ENCODE results near the gene CEP128. TPM values are rescaled to one million over a fixed set of nuclear protein-coding genes. Genes with fewer than 3 reads are reported as not detected.

CEP128 gene
- total and polyA plus RNA-seq, 7 experiments from 2014 or later, result 4.2 to 22.8 (median 9.9) TPM

- Mint-ChIP-seq H3K36me3 (peaks cover 0 to 9% (median 0%) of the 10 kb centered on the region in 5 donors), H3K9me3 (peaks cover 0 to 42% (median 12%) of the 10 kb centered on the region in 11 donors), H3K4me3 (no peak overlapping the region), H3K27me3 (no peaks in the 10 kb centered on the region), H3K4me1 (no peaks in the 10 kb centered on the region), H3K27ac (no peak overlapping the region)
- ATAC-seq (no peak), DNase-seq (no peak)
- Histone ChIP-seq H3K36me3 (ENCODE audit: control insufficient read depth in 2 of 3, insufficient read depth in 3 of 3, low read length in 3 of 3) (no peaks in the 10 kb centered on the region), H3K27ac (ENCODE audit: low read depth, low read length) (no peak overlapping the region), H3K4me1 (ENCODE audit: control insufficient read depth in 2 of 2, insufficient read depth in 2 of 2, low read length in 2 of 2) (no peaks in the 10 kb centered on the region), H3K4me3 (ENCODE audit: low read length) (no peak overlapping the region), H3K27me3 (ENCODE audit: control insufficient read depth in 2 of 2, insufficient read depth in 2 of 2, low read length in 2 of 2) (no peaks in the 10 kb centered on the region), H3K9me3 (ENCODE audit: control insufficient read depth in 2 of 3, low read length in 3 of 3) (no peaks in the 10 kb centered on the region)
- intact Hi-C loops (cut with micrococcal nuclease), result no loop called here
- POLR2A ChIA-PET, result no interaction called here
- CTCF ChIA-PET, result no interaction called here
Observed at GRCh38 chr14:80468331-80469122, 473.0 kb downstream of the CEP128 start.

- no peak overlapping the region for H3K4me3 ChIP-seq (ENCODE audit: low read length)
- DNase-seq (no peak), ATAC-seq (no peak)
- no peaks in the 10 kb centered on the region for H3K27me3 ChIP-seq (ENCODE audit: control insufficient read depth in 2 of 2, insufficient read depth in 2 of 2, low read length in 2 of 2)
- no peak overlapping the region for H3K27ac ChIP-seq (ENCODE audit: low read depth, low read length)
- Mint-ChIP-seq H3K27ac (no peak overlapping the region), H3K9me3 (peaks cover 0 to 17% (median 3%) of the 10 kb centered on the region in 11 donors), H3K4me3 (no peak overlapping the region), H3K36me3 (peaks cover 0 to 3% (median 0%) of the 10 kb centered on the region in 5 donors), H3K27me3 (no peaks in the 10 kb centered on the region), H3K4me1 (no peaks in the 10 kb centered on the region)
- CTCF ChIA-PET, result no interaction called here
- no peaks in the 10 kb centered on the region for H3K4me1 ChIP-seq (ENCODE audit: control insufficient read depth in 2 of 2, insufficient read depth in 2 of 2, low read length in 2 of 2)
- H3K36me3 ChIP-seq (ENCODE audit: control insufficient read depth in 2 of 3, insufficient read depth in 3 of 3, low read length in 3 of 3), result no peaks in the 10 kb centered on the region
- intact Hi-C loops (cut with micrococcal nuclease), result no loop called here
- H3K9me3 ChIP-seq (ENCODE audit: control insufficient read depth in 2 of 3, low read length in 3 of 3), result no peaks in the 10 kb centered on the region
- POLR2A ChIA-PET, result no interaction called here
Observed at GRCh38 chr14:80465546-80466220, 475.9 kb downstream of the CEP128 start.

- CTCF ChIA-PET, result no interaction called here
- no peak overlapping the region for H3K4me3 ChIP-seq (ENCODE audit: low read length)
- Mint-ChIP-seq H3K4me1 (no peaks in the 10 kb centered on the region), H3K9me3 (peaks cover 0 to 12% (median 3%) of the 10 kb centered on the region in 11 donors), H3K27ac (no peak overlapping the region), H3K27me3 (no peaks in the 10 kb centered on the region), H3K4me3 (no peak overlapping the region), H3K36me3 (peaks cover 0 to 3% (median 0%) of the 10 kb centered on the region in 5 donors)
- DNase-seq, result no peak
- H3K9me3 ChIP-seq (ENCODE audit: control insufficient read depth in 2 of 3, low read length in 3 of 3), result no peaks in the 10 kb centered on the region
- H3K36me3 ChIP-seq (ENCODE audit: control insufficient read depth in 2 of 3, insufficient read depth in 3 of 3, low read length in 3 of 3), result no peaks in the 10 kb centered on the region
- POLR2A ChIA-PET, result no interaction called here
- no peak for ATAC-seq
- intact Hi-C loops (cut with micrococcal nuclease), result no loop called here
- H3K27ac ChIP-seq (ENCODE audit: low read depth, low read length), result no peak overlapping the region
- H3K4me1 ChIP-seq (ENCODE audit: control insufficient read depth in 2 of 2, insufficient read depth in 2 of 2, low read length in 2 of 2), result no peaks in the 10 kb centered on the region
- H3K27me3 ChIP-seq (ENCODE audit: control insufficient read depth in 2 of 2, insufficient read depth in 2 of 2, low read length in 2 of 2), result no peaks in the 10 kb centered on the region
Observed at GRCh38 chr14:80464531-80465149, 476.9 kb downstream of the CEP128 start.

- Histone ChIP-seq H3K36me3 (ENCODE audit: control insufficient read depth in 2 of 3, insufficient read depth in 3 of 3, low read length in 3 of 3) (no peaks in the 10 kb centered on the region), H3K27ac (ENCODE audit: low read depth, low read length) (no peak overlapping the region), H3K4me1 (ENCODE audit: control insufficient read depth in 2 of 2, insufficient read depth in 2 of 2, low read length in 2 of 2) (no peaks in the 10 kb centered on the region), H3K4me3 (ENCODE audit: low read length) (no peak overlapping the region), H3K9me3 (ENCODE audit: control insufficient read depth in 2 of 3, low read length in 3 of 3) (peaks cover 0 to 5% (median 0%) of the 10 kb centered on the region in 3 experiments), H3K27me3 (ENCODE audit: control insufficient read depth in 2 of 2, insufficient read depth in 2 of 2, low read length in 2 of 2) (no peaks in the 10 kb centered on the region)
- Mint-ChIP-seq H3K27me3 (no peaks in the 10 kb centered on the region), H3K9me3 (peaks cover 1 to 20% (median 10%) of the 10 kb centered on the region in 11 donors), H3K4me3 (no peak overlapping the region), H3K36me3 (no peaks in the 10 kb centered on the region), H3K4me1 (no peaks in the 10 kb centered on the region), H3K27ac (no peak overlapping the region)
- ATAC-seq (no peak), DNase-seq (no peak)
- POLR2A ChIA-PET, result no interaction called here
- CTCF ChIA-PET, result no interaction called here
- intact Hi-C loops (cut with micrococcal nuclease), result no loop called here
Observed at GRCh38 chr14:80456209-80456608, 485.3 kb downstream of the CEP128 start.

- Histone ChIP-seq H3K27me3 (ENCODE audit: control insufficient read depth in 2 of 2, insufficient read depth in 2 of 2, low read length in 2 of 2) (no peaks in the 10 kb centered on the region), H3K27ac (ENCODE audit: low read depth, low read length) (no peak overlapping the region), H3K9me3 (ENCODE audit: control insufficient read depth in 2 of 3, low read length in 3 of 3) (peaks cover 0 to 14% (median 0%) of the 10 kb centered on the region in 3 experiments), H3K4me1 (ENCODE audit: control insufficient read depth in 2 of 2, insufficient read depth in 2 of 2, low read length in 2 of 2) (no peaks in the 10 kb centered on the region), H3K36me3 (ENCODE audit: control insufficient read depth in 2 of 3, insufficient read depth in 3 of 3, low read length in 3 of 3) (no peaks in the 10 kb centered on the region), H3K4me3 (ENCODE audit: low read length) (no peak overlapping the region)
- Mint-ChIP-seq H3K9me3 (peaks cover 3 to 28% (median 13%) of the 10 kb centered on the region in 11 donors), H3K27ac (no peak overlapping the region), H3K36me3 (peaks cover 0 to 2% (median 0%) of the 10 kb centered on the region in 5 donors), H3K4me1 (no peaks in the 10 kb centered on the region), H3K4me3 (no peak overlapping the region), H3K27me3 (no peaks in the 10 kb centered on the region)
- CTCF ChIA-PET, result no interaction called here
- DNase-seq (no peak), ATAC-seq (no peak)
- POLR2A ChIA-PET, result no interaction called here
- intact Hi-C loops (cut with micrococcal nuclease), result no loop called here
Observed at GRCh38 chr14:80455031-80455430, 486.5 kb downstream of the CEP128 start.

- H3K36me3 Mint-ChIP-seq, result peaks cover 0 to 3% (median 0%) of the 10 kb centered on the region in 5 donors
- Histone ChIP-seq H3K4me3 (ENCODE audit: low read length) (no peak overlapping the region), H3K4me1 (ENCODE audit: control insufficient read depth in 2 of 2, insufficient read depth in 2 of 2, low read length in 2 of 2) (no peaks in the 10 kb centered on the region), H3K27ac (ENCODE audit: low read depth, low read length) (no peak overlapping the region), H3K27me3 (ENCODE audit: control insufficient read depth in 2 of 2, insufficient read depth in 2 of 2, low read length in 2 of 2) (no peaks in the 10 kb centered on the region), H3K9me3 (ENCODE audit: control insufficient read depth in 2 of 3, low read length in 3 of 3) (peaks cover 0 to 14% (median 0%) of the 10 kb centered on the region in 3 experiments), H3K36me3 (ENCODE audit: control insufficient read depth in 2 of 3, insufficient read depth in 3 of 3, low read length in 3 of 3) (no peaks in the 10 kb centered on the region)
- no peak for DNase-seq
- POLR2A ChIA-PET, result no interaction called here
- ATAC-seq, result no peak
- CTCF ChIA-PET, result no interaction called here
- no peaks in the 10 kb centered on the region for H3K4me1 Mint-ChIP-seq
- no peaks in the 10 kb centered on the region for H3K27me3 Mint-ChIP-seq
- no peak overlapping the region for H3K27ac Mint-ChIP-seq
- no peak overlapping the region for H3K4me3 Mint-ChIP-seq
- intact Hi-C loops (cut with micrococcal nuclease), result no loop called here
- peaks cover 7 to 31% (median 17%) of the 10 kb centered on the region in 11 donors for H3K9me3 Mint-ChIP-seq
Observed at GRCh38 chr14:80448267-80448666, 493.3 kb downstream of the CEP128 start.
